GM10248 (cell line): Measurements from ENCODE around the gene HS2ST1.

ENCODE experiments used
- CTCF ChIA-PET: fragments of 300-600 bp; sonication (Branson Sonifier 250); formaldehyde crosslinking; extraction: SDS; loops from one replicate; lab custom pipeline; 2021; ENCODE audit warnings: antibody characterized with exemption; lab: Yijun Ruan, JAX
- POLR2A ChIA-PET: fragments of 350-650 bp; sonication (Branson Sonifier 250); formaldehyde crosslinking; extraction: SDS; loops from one replicate; lab custom pipeline; 2020; ENCODE audit warnings: antibody characterized with exemption; lab: Yijun Ruan, JAX
- DNase-seq: peaks from one replicate; pipeline ENCODE4 v3.0.0; 2012; ENCODE audit errors: extremely low spot score
- TF ChIP-seq, protein P1 (sequence below): IDR thresholded peaks from 2 replicates; pipeline ENCODE4 v1.5.1; 2012; ENCODE audit warnings: mild to moderate bottlenecking, low read depth; ENCODE audit errors: extremely low read depth, missing control alignments, control extremely low read depth

HS2ST1 gene

DNA sequence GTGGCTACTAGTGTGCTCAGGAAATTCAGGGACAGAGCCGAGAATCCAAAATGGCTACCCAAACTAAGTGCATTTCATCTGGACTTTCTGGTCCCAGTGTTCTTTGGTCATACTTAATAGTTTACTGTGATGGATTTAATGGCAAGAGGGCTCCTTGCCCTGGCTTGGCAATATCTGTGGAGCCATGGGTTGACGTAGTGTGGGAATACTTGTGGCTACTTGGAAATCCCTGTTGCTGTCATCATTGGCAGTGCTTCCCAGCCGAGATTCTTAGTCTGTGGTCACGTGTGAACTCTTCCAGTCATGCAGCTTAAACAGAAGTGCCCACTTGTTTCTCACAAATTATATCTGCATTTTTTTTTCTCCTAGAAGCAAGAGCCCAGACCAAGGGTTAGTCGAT is 198.9 kb downstream of the HS2ST1 start:
- TF ChIP-seq, protein P1, sequence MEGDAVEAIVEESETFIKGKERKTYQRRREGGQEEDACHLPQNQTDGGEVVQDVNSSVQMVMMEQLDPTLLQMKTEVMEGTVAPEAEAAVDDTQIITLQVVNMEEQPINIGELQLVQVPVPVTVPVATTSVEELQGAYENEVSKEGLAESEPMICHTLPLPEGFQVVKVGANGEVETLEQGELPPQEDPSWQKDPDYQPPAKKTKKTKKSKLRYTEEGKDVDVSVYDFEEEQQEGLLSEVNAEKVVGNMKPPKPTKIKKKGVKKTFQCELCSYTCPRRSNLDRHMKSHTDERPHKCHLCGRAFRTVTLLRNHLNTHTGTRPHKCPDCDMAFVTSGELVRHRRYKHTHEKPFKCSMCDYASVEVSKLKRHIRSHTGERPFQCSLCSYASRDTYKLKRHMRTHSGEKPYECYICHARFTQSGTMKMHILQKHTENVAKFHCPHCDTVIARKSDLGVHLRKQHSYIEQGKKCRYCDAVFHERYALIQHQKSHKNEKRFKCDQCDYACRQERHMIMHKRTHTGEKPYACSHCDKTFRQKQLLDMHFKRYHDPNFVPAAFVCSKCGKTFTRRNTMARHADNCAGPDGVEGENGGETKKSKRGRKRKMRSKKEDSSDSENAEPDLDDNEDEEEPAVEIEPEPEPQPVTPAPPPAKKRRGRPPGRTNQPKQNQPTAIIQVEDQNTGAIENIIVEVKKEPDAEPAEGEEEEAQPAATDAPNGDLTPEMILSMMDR, result no peak

DNA sequence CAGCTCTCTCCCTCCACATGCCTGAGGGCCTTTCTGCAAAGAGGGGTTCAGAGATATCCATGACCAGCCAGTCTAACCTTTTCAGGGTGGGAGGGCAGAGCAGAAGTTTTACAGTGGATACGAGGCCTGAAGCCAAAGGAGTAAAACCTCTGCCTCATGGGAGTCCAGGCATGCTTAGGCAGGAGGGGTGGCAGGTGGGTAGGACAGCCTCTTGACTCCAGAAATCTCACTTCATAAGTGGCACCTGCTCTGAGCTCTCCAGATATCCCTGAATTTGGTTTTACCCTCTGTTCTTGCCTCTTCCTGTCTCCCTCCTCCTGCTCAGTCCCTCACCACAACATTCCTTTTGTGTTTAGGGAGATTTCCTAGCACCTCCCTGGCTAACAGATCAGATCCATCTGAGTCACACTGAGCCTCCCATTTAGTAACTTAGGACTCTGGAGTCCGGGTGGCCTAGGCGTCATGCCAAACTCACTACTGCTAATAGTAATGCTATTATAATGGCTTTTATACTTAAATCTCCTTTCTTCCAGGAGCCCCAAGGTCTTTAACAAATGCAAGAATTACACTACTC is 201.0 kb downstream of the HS2ST1 start:
- TF ChIP-seq, protein P1, result no peak
- DNase-seq, result no peak
- ChIA-PET CTCF (interaction anchor here (1.0 to 1.4 kb wide), 3 partner anchors 10 to 28 kb away, joined by 3 read pairs; no protein-coding TSS in a partner anchor), POLR2A (no interaction called here)

More for the DNA sequence above, 198.9 kb downstream of the HS2ST1 start:
- no peak for DNase-seq
- ChIA-PET POLR2A (no interaction called here), CTCF (interaction anchor here (1.0 kb wide), 2 partner anchors 18 to 21 kb away, joined by 3 read pairs; no protein-coding TSS in a partner anchor)

DNA sequence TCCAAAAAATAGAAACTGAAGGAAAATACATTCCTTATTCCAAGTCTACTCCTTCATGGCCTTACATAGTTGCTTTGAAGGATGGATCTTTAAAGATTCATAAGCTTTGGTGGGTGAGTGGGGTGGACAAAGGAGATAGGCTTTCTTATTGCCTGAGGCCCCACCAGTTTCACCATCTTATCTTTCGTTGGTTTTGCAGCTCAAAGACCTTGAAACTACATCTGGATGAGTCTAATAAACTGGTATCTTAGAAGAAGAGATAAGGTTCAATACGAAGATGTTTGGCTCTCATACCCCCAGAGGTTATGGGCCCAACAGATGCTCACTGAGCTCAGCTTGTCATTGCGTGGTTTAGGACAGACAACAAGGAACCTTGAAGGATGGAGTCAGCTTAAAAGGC is 201.5 kb downstream of the HS2ST1 start:
- CTCF ChIA-PET, result interaction anchor here (1.0 to 4.8 kb wide), 5 partner anchors 10 to 28 kb away, joined by 3 to 38 read pairs (median 3); no protein-coding TSS in a partner anchor
- TF ChIP-seq, protein P1, result no peak
- no peak for DNase-seq
- POLR2A ChIA-PET, result no interaction called here

DNA sequence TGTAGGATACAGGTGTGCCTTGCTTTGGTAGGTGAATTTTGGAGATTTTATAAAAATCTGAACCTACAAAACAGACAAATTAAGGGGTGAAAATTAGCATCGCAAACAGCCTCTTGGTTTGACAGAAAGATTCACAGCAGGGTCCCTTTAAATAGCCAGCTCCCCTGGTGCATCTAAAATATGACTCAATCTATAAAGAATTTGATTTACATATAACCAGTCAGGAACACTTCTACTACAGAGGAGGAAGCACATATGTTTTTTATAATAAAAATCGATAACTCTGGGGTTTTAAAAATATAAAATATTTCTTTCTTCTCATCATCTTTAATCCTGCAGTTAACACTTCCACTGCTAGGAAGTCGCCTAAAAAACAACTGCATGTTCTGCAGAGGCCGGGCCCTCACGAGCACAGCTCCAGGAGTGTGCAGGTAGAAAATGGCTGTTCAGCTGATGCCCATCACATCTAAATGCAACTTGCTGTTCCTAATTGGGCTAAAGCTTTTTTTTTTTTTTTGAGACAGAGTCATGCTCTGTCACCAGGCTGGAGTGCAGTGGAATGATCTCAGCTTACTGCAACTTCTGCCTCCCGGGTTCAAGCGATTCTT is 203.4 kb downstream of the HS2ST1 start:
- POLR2A ChIA-PET, result no interaction called here
- TF ChIP-seq, protein P1, result no peak
- no peak for DNase-seq
- CTCF ChIA-PET, result interaction anchor here (2.2 to 4.8 kb wide), 3 partner anchors 10 to 12 kb away, joined by 7 to 38 read pairs (median 7); no protein-coding TSS in a partner anchor

DNA sequence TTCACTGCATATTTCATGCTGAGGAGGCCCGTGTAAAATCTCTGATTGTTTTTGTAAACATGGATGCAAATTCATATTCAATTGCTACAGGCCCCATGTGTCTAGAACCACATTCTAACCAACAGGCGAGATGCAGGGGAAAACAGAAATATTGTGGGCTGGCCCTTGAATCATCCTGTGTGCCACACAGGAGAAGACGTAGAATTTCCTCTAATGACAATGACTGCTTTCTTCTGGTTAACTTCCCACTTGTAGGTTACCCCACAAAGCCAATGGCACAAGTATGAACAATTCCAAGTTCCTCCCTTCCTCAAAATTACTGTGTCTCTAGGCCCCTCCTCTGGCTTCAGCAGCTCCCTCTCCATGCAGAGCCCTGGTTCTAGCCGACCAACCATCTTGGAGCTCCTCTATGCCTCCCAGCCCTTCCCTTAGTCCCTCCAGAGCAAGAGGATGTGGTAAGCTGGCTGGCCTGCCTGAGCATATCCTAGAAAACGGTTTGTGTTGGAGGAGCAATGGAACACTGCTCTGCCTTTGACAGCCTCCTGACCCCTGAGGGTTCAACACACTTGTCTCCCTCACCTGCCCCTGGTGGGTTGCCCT is 205.2 kb downstream of the HS2ST1 start:
- TF ChIP-seq, protein P1, result no peak
- ChIA-PET POLR2A (no interaction called here), CTCF (interaction anchor here (0.7 to 4.8 kb wide), 7 partner anchors 10 to 364 kb away, joined by 3 to 38 read pairs (median 3); no protein-coding TSS in a partner anchor)
- DNase-seq, result no peak

DNA sequence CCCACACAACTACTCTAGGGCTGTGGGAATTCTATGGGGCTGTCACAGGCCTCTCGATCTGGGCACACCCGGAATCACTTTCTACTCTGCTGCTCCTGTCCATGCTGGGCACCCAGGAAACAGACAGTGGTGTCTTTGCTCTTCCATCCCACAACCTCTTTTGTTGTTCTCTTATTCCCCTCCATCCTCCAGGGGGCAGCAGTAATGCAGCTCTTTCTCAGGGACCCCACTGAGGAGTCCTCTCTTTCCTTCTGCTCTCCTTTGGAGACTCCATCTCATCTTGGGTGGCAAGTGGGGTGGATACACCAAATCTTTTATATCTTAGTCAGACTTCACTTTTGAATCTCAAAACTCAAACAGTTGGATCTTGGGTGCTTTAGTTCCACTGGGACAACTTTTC is 206.3 kb downstream of the HS2ST1 start:
- POLR2A ChIA-PET, result no interaction called here
- no peak for DNase-seq
- CTCF ChIA-PET, result interaction anchor here (0.9 to 4.8 kb wide), 3 partner anchors 9 to 13 kb away, joined by 3 to 38 read pairs (median 7); no protein-coding TSS in a partner anchor
- TF ChIP-seq, protein P1, result peak; percentile 24
